CD4-positive, alpha-beta T cell treated with Interleukin-12 subunit alpha and Interleukin-12 subunit beta, for 1 hour (primary cell): Measurements from ENCODE around the gene MRPL21.
A peak's percentile ranks its signal among the peaks of the same experiment; 100 is the strongest.
"Not testable (repeated sequence)": the region's sequence is repeated elsewhere in the genome, so short reads cannot be mapped to it uniquely, and the experiment has no call there.

Experiments
- DNase-seq: peaks from one replicate; pipeline ENCODE4 v3.0.0-alpha.2; 2020

Gene MRPL21

GRCh38 chr11:68863553-68864265 is 39.9 kb downstream of the MRPL21 start:
- no peak for DNase-seq

- no peak for DNase-seq
Measured at GRCh38 chr11:68862421-68862820, 41.2 kb downstream of the MRPL21 start.

GRCh38 chr11:68859123-68859522 is 44.5 kb downstream of the MRPL21 start:
- no peak for DNase-seq

GRCh38 chr11:68857037-68857586 is 46.5 kb downstream of the MRPL21 start:
- DNase-seq = no peak

GRCh38 chr11:68856425-68857030 is 47.1 kb downstream of the MRPL21 start:
- not testable (repeated sequence) for DNase-seq

GRCh38 chr11:68855205-68855981 is 48.2 kb downstream of the MRPL21 start:
- peak; percentile 37 for DNase-seq

GRCh38 chr11:68854273-68854958 is 49.2 kb downstream of the MRPL21 start:
- no peak for DNase-seq

- no peak for DNase-seq
Measured at GRCh38 chr11:68852628-68853027, 51.0 kb downstream of the MRPL21 start.

- DNase-seq = no peak
Measured at GRCh38 chr11:68848429-68848828, 55.2 kb downstream of the MRPL21 start.

- DNase-seq = no peak
Measured at GRCh38 chr11:68847395-68847794, 56.2 kb downstream of the MRPL21 start.

- no peak for DNase-seq
Measured at GRCh38 chr11:68845351-68846002, 58.2 kb downstream of the MRPL21 start.

GRCh38 chr11:68844801-68845200 is 58.8 kb downstream of the MRPL21 start:
- no peak for DNase-seq

- no peak for DNase-seq
Measured at GRCh38 chr11:68844376-68844775, 59.3 kb downstream of the MRPL21 start.

- DNase-seq = peak; percentile 78
Measured at GRCh38 chr11:68843703-68844312, 59.8 kb downstream of the MRPL21 start.

- peak; percentile 54 for DNase-seq
Measured at GRCh38 chr11:68843052-68843561, 60.5 kb downstream of the MRPL21 start.

- DNase-seq = no peak
Measured at GRCh38 chr11:68842427-68843051, 61.1 kb downstream of the MRPL21 start.

GRCh38 chr11:68841718-68842426 is 61.8 kb downstream of the MRPL21 start, which contains the start of gene CPT1A:
Gene CPT1A (minus strand): TSS chr11:68841916. CDS start chr11:68815474, 26,442 bp downstream.
- peak; percentile 78 for DNase-seq
